Measurements from ENCODE around the gene OAF.

DNA sequence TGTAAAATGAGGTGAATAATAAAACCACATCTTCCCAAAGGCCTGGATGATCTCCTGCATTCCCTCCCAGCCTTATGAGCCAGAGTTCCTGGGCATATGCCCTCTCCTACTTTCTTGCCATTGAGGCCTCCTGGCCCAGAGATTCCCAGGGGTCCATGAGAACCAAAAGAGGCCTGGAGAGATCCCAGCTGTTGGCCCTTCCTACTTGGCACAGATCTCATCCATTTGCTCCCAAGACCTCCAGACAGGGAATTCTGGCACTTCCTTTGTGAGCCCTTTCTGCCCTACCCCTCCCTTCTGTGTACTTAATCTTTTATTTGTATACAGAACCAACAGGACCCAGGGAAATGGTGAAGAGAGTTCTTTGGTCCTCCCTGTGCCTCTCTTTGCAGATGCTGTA lies 50.5 kb downstream of the OAF start:
- TF ChIP-seq POLR2A (IDR thresholded peaks at IDR 0.05) (no peak), CTCF (IDR thresholded peaks at IDR 0.05 in 8 of 11, conservative IDR thresholded peaks at IDR 0.05 in 3 of 11) (no peak), POLR2AphosphoS5 (IDR thresholded peaks at IDR 0.05) (no peak)

All from spleen (tissue), 7 donors.